Fibroblast of skin of left biceps (primary cell): ENCODE data around the gene ADGRD2.
"Not testable (repeated sequence)": the region's sequence is repeated elsewhere in the genome, so short reads cannot be mapped to it uniquely, and the experiment has no call there.

Experiments
- DNase-seq, 2 experiments: peaks; one replicate each; pipeline ENCODE4 v3.0.0-alpha.2; 2013; ENCODE audit warnings: low read depth in 2 of 2

Gene ADGRD2

GRCh38 chr9:124450241-124450924, at the start of gene ADGRD2:
Gene ADGRD2 (plus strand): TSS chr9:124450451. CDS start chr9:124451667, 1,216 bp downstream.
- DNase-seq = no peak

DNA sequence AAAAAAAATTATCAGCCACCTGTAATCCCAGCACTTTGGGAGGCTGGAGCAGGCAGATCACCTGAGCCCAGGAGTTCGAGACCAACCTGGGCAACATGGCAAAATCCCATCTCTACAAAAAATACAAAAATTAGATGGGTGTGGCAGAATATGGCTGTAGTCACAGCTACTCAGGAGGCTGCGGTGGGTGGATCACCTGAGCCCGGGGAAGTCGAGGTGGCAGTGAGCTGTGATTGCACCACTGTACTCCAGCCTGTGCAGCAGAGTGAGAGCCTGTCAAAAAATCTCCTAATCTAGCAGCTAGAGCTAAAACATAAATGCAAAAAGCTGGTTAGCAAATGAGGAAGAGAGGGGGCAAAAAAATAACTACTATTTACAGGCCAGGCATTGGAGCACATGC, 47.0 kb upstream of the ADGRD2 start:
- DNase-seq = no peak

DNA sequence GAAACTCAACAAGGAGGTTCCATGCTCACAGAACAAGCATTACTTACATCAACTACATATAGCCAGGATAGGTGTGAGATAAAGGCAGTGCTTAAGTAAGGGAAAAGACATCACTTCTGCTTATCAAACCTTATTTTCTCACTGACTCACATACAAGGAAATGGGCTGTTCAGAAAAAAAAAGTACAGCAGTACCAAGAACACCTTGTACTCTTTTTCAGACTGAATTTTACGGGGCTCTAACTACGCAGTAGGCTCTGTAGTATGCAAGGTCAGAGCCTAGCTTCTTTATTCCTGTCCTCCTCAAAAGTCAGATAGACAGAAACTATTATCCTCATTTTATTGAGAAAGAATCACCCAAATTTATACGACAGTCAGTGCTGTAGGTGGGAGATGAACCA, 40.8 kb upstream of the ADGRD2 start:
- DNase-seq = no peak

GRCh38 chr9:124410321-124410913, 39.8 kb upstream of the ADGRD2 start:
- no peak for DNase-seq

GRCh38 chr9:124411514-124412227, 38.6 kb upstream of the ADGRD2 start:
- DNase-seq = no peak

DNA sequence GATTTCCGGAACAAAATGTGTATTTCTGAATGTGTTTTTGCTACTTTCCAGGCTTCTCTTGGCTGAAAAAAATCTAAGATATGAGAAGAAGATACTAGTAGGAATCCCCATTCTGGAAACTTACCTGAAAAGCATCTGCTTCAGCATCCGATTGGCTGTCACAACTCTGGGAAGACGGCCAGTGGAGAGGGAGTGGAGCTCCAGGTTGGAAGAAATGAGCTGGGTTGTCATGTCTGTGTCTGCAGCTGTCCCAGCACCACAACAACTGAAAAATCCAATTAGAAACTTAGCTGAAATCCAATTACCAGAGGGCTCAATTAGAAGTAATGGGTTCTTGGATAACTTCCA, 38.0 kb upstream of the ADGRD2 start:
- DNase-seq = no peak

DNA sequence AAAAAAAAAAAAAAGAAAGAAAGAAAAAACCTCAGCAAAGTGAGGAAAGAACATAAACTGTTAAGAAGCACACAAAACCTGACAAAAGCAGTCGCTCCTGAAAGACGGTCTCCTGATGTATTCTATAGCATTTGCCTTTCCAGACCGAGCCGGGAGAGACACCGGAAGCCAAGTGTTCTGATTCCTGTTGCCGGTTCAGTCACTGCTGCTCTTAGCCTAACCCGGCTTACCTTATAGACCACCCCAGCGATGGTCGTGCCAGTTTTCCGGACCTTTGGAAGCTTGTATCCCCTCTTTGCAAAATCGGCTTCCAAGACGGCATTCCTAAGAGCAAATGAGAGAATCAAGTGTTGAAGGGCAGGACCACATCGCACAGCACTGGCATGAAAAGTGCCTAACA, 35.6 kb upstream of the ADGRD2 start:
- DNase-seq = no peak

DNA sequence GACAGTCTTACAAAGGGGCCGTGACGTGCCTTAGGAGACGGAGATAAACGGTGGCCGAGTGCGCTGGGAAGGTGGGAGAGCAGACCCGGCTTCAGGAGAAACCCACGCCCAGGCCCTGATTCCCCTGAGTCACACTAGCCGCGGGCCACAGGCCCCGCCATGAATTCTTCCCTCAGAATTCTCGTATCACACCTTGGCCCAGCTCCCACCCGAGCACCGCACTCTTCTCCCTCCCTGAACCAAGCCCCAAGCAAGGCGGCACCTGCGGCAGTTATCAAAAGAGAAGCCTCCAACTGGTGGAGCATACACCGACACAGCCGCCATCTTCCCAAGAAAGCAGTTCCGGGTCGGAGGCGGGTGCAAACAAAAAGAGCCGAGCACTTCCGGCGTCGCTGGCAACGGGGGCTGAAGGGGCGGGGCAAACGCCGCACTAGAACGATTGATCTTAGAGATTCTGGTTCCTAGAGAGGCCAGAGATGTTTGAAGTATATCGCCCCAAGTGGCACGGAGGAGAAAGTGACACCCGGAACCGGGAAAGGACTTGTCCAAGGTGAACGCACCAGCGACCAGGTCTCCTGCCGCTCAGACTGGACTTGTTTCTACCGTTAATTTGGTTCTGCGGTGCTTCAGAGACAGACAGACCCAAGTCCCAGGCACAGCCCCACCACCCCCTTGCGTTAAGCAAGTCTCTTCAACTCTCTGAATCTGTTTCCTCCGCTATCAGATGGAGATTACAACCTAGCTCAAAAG, 35.0 kb upstream of the ADGRD2 start, which contains the start of gene PSMB7:
PSMB7 (minus strand) TSS at position 341 of the 750 bp plus-strand sequence; CDS start at position 324, 17 bp downstream.
- DNase-seq = peak; percentile 88

DNA sequence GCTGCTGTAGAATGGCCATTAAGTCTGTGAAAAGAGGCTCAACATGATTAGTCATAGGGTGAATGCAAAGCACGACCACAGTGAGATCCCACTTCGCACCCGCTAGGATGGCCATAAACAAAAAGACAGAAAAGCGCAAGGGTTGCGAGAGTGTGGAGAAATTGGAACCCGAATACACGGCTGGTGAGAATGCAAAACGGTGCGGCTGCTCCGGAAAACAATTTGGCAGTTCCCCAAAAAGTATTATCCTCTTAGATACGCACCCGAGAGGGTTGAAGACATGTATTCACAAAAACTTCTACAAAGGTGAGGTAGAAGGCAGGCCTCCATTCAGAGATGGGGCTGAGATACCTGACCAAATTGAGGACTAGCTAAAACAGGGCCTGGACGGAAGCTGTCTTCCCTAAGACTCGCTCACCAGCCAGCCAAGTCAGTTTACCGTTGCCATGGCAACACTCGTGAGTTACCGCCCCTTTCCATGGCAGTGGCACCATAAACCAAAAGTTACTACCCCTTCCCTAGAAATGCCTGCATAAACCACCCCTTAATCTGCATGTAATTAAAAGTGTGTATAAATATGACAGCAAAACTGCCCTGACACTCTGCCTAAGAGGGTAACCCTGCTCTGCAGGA, 34.3 kb upstream of the ADGRD2 start:
- DNase-seq = no peak

DNA sequence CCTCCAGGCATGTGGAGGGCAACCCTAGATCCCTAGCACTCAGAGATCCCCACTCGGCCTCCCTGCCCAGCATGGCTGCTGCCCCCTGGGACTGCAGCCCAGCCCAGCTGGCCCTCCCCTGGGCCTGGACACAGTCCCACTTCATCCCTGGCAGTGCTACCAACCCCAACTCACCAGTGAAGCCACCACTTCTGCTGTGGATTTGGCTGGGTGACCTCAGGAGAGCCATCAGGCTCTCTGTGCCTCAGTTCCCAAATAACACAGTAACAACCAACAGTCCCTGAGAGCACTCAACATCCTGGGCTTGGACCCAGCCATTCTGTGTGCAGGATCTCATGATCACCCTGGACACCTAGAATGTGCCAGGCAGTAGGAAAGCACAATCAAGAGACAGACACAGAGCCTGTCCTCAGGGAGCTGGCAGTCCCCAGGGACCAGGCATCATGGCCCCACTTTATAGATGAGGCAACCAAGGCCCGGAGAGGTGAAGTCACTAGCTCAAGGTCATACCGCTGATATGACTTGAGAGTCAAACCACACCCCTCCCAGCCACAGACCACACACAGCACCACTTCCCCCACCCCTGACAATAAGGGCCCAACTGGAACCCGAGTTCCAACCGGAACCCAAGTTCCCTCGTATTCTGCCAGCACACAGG, 30.3 kb upstream of the ADGRD2 start:
- no peak for DNase-seq

GRCh38 chr9:124420991-124421543, 29.2 kb upstream of the ADGRD2 start:
- DNase-seq = no peak

- DNase-seq = no peak
These were observed 27.1 kb upstream of the ADGRD2 start for GRCh38 chr9:124423155-124423554.

DNA sequence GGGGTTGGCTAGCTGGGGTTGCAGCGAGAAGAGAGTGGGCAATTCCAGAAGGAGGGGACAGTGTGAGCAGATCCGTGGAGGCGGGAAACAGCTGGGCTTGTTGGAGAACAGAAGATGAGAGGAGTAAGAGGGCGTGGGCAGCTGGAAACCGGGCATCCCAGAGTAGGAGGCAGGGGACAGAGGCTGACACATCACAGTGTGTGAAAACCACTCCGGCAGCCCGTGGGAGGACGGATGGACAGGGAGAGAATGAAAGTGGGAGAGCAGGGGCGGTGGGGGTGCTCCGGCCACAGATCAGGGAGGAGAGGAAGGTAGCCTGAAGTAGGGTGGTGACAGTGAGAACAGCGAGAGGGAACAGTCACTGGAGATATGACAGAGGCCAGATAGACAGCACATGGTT, 26.7 kb upstream of the ADGRD2 start:
- no peak for DNase-seq

GRCh38 chr9:124425733-124426132, 24.5 kb upstream of the ADGRD2 start:
- not testable (repeated sequence) for DNase-seq

DNA sequence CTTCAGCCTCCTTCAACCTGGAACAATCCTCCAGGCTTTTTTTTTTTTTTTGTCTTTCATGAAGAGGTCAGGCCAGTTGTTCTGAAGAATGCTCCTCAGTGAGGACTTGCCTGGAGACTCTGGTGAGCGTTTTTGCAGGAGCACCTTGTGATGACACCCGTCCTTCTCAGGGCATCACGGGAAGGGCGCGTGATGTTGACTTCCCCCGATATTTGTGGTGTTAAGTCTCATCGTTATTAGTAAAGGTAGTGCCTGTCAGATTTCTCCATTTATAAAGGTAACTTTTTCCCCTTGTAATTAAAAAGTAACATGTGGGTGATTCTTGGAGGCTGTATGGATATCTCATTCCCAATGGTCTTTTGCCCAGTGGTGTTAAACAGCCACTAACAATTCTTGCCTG, 23.9 kb upstream of the ADGRD2 start:
- DNase-seq = no peak

DNA sequence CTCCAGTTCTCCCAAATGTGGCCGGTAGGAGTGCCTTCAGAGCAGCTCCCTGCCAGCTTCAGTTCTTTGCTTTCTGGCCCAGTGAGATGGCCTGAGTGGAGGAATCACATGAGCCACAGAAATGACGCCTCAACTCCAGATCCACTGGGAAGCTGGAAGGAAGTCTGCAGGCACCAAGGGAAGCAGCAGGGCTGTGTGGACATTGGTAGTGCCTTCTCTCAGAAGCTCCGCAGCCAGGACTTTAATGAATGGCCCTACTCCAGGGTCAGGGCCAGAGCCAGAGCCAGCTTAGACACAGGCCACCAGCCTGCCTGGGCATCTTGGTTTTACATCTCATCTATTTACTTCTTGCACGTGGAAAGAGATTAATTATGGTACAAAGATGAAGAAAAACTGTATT, 23.0 kb upstream of the ADGRD2 start:
- DNase-seq = no peak

DNA sequence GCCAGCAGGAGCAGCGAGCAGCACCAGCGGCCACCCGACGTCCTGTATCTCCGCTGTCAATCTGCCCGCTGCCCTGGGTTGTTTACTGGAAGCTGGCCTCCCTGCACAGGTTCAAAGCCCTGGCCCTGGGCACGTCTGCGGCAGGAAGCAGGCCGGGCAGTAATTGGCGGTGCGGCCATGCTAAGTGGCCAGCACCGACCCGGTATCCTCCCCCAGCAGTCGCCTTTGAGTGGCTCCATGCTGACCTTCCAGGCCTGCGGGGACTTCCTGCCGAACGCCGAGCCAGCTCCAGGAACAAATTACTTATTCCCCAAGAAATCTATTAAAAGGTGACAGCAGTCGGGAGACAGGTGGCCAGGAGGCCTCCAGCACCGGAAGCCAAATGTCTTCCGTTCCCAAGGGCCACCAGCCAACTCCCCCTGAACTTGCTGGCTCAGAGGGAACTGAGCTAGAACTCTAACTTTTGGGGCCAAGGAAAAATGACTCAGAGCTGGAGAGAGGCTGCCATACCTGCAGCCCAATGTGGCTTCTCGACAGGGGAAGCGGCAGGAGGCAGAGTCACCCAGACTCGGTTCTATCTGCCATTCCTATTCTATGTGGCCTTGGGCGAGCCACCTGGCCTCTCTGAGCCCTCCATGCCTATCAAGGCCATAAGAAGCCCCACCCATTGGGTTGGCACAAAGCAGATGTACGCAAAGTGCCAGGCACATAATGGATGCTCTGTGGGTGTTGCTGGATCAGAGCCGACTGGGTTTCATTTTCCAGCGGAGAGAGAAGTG, 21.3 kb upstream of the ADGRD2 start:
- no peak for DNase-seq

- no peak for DNase-seq
These were observed 20.8 kb upstream of the ADGRD2 start for GRCh38 chr9:124429530-124429867.

DNA sequence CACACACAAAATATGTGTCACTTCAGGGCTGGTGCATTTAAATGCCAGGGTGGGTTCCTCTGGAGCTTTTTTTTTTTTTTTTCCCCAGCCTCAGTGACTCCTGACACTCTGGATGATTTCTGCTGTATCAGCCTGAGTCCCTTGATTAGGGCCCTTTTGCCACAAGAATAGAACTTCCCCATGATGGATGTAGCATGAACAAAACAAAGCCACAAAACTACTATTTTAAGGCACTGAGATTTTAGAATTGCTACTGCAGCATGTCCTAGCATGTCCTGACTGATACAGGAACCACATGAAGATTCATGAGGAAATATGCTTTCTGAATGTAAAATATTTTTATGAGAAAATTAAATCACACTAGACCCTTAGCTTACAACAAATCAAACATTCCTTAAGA, 13.9 kb upstream of the ADGRD2 start:
- DNase-seq = no peak

DNA sequence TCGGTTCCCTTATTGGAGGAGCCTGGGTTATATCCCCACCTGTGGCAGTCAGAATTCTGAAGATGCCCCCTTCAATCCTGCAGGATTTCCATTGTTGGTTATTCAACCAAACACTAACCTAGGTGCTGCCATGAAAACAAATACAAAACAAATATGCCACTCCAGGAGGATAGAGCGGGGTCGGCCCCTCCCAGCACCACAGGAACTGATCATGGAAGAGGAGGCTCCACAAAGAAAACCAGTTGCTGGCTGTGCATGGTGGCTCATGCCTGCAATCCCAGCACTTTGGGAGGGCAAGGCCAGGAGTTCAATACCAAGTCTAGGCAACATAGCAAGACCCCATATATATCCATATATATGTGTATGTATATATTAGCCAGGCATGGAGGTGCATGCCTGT, 13.2 kb upstream of the ADGRD2 start:
- DNase-seq = no peak
